ENCODE results near the gene HOMEZ.
"Not testable (repeated sequence)": the region's sequence is repeated elsewhere in the genome, so short reads cannot be mapped to it uniquely, and the experiment has no call there.

HOMEZ gene

DNA sequence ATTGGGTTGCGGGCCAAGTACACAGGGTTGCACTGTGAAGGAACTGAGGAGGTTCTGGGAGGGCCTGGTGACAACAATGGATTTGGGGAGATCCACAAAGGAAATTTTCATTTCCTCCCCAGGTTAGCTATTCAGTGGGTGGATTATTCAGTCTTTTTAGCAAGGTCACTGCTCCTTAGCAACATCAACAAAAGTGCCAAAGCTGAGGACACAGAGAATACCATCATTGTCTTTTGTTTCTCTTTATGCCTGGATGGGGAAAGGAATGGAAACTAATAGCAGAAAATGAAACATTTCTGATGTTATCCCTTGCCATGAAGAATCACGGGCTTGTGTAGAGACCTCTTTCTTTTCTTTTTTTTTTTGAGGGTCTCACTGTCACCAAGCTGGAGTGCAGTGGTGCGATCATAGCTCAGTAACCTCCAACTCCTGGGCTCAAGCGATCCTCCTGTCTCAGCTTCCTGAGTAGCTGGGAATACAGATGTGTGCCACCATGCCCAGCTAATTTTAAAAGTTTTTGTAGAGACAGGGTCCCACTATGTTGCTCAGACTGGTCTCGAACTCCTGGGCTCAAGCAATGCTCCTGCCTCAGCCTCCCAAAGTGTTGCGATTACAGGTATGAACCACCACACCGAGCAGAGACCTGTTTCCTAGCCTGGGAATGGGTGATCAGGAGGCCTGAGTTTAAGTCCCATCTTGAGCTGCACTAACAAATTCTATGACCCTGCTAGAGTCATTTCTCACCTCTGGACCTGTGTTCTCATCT is 10.3 kb upstream of the HOMEZ start:
- H3K4me1 ChIP-seq (ENCODE audit: control insufficient read depth, insufficient read depth, low read length) = peaks cover 12% of the 10 kb centered on the region
- H3K9ac ChIP-seq (ENCODE audit: low read depth, low read length) = no peak overlapping the region
- H3K36me3 ChIP-seq (ENCODE audit: control insufficient read depth, insufficient read depth, low read length) = no peaks in the 10 kb centered on the region
- H3K4me3 ChIP-seq (ENCODE audit: low read depth, low read length) = no peak overlapping the region
- no peak overlapping the region for H3K27ac ChIP-seq (ENCODE audit: low read depth, low read length)
- H3K27me3 ChIP-seq (ENCODE audit: control insufficient read depth, insufficient read depth, low read length) = peaks cover 87% of the 10 kb centered on the region
- no peaks in the 10 kb centered on the region for H3K9me3 ChIP-seq (ENCODE audit: control insufficient read depth, insufficient read depth, low read length)

DNA sequence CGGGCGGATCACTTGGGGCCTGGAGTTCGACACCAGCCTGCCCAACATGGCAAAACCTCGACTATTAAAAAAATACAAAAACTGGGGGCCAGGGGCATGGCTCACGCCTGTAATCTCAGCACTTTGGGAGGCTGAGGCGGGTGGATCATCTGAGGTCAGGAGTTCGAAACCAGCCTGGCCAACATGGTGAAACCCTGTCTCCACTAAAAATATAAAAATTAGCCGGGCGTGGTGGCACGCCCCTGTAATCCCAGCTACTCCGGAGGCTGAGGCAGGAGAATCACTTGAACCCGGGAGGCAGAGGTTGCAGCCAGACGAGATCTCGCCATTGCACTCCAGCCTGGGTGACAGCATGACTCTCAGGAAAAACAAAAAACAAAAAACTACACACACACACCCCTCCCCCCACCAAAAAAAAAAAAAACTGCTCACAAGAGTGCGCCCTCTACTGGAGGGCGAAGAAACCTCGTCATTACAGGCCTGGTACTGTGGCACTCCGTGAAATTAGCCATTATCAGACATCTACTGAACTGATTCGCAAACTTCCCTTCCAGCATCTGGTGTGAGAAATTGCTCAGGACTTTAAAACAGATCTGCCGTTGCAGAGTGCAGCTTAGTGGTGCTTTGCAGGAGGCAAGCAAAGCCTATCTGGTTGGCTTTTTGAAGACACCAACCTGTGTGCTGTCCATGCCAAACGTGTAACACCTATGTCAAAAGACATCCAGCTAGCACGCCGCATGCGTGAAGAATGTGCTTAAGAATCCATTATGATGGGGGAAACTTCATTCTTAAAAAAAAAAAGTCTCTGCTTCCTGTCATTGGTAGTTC is 9.0 kb upstream of the HOMEZ start:
- Histone ChIP-seq H3K4me1 (ENCODE audit: control insufficient read depth, insufficient read depth, low read length) (peaks cover 9% of the 10 kb centered on the region), H3K36me3 (ENCODE audit: control insufficient read depth, insufficient read depth, low read length) (no peaks in the 10 kb centered on the region), H3K4me3 (ENCODE audit: low read depth, low read length) (no peak overlapping the region), H3K9me3 (ENCODE audit: control insufficient read depth, insufficient read depth, low read length) (no peaks in the 10 kb centered on the region), H3K27me3 (ENCODE audit: control insufficient read depth, insufficient read depth, low read length) (peaks cover 91% of the 10 kb centered on the region), H3K27ac (ENCODE audit: low read depth, low read length) (no peak overlapping the region), H3K9ac (ENCODE audit: low read depth, low read length) (no peak overlapping the region)

DNA sequence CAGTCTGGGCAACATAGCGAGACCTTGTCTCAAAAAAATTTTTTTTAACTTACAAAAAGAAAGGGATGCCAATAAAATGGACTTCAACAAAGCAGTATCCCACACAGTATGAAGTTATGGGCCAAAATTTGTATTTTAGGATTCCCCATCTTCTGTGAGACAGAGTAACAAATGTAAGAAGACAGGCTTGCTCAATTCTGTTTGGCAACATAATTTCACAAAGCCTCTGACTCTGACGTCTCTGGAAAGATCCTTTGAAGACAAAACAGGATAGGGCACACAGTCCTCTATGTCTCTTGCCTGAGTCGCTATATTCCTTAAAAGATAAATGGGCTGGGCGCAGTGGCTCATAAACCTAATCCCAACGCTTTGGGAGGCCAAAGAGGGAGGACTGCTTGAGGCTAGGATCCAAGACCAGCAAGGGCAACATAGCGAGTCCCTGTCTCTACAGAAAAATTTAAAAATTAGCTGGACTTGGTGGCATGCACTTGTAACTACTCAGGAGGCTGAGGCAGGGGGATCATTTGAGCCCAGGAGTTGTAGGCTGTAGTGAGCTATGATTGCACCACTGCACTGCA is 1.1 kb upstream of the HOMEZ start:
- H3K36me3 ChIP-seq (ENCODE audit: control insufficient read depth, insufficient read depth, low read length) = no peaks in the 10 kb centered on the region
- no peak overlapping the region for H3K9ac ChIP-seq (ENCODE audit: low read depth, low read length)
- H3K27ac ChIP-seq (ENCODE audit: low read depth, low read length) = peak overlapping the region; percentile 90
- H3K4me1 ChIP-seq (ENCODE audit: control insufficient read depth, insufficient read depth, low read length) = peaks cover 9% of the 10 kb centered on the region
- H3K9me3 ChIP-seq (ENCODE audit: control insufficient read depth, insufficient read depth, low read length) = no peaks in the 10 kb centered on the region
- peak overlapping the region; percentile 92 for H3K4me3 ChIP-seq (ENCODE audit: low read depth, low read length)
- H3K27me3 ChIP-seq (ENCODE audit: control insufficient read depth, insufficient read depth, low read length) = peaks cover 49% of the 10 kb centered on the region

DNA sequence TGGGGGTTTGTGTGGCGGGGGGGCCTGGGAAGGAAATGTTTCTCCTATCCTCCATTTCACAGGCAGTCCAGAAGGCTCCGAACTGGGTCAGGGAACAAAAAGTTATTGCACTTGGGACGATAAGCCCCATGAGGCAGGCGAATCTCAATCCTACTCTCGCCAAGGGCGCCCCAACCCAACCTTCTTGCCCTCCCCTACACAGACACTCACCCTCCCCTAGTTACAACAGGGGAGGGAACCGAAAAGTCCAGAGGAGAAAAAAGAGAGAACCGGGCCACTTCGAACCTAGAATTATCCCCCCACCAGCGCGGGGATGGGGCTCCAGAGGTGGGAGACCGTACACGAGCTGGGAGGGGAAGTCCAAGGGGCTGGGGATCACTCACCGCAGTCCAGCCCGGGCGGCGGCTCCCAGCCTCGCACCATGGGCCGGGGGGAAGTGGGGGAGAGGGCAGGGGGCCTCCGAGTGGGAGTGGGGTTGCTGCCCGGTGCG is 357 bp downstream of the HOMEZ start:
- Histone ChIP-seq H3K9ac (ENCODE audit: low read depth, low read length) (peak overlapping the region; percentile 62), H3K27me3 (ENCODE audit: control insufficient read depth, insufficient read depth, low read length) (peaks cover 35% of the 10 kb centered on the region), H3K36me3 (ENCODE audit: control insufficient read depth, insufficient read depth, low read length) (no peaks in the 10 kb centered on the region), H3K27ac (ENCODE audit: low read depth, low read length) (peak overlapping the region; percentile 59), H3K4me3 (ENCODE audit: low read depth, low read length) (peak overlapping the region; percentile 92), H3K4me1 (ENCODE audit: control insufficient read depth, insufficient read depth, low read length) (peaks cover 12% of the 10 kb centered on the region), H3K9me3 (ENCODE audit: control insufficient read depth, insufficient read depth, low read length) (no peaks in the 10 kb centered on the region)

DNA sequence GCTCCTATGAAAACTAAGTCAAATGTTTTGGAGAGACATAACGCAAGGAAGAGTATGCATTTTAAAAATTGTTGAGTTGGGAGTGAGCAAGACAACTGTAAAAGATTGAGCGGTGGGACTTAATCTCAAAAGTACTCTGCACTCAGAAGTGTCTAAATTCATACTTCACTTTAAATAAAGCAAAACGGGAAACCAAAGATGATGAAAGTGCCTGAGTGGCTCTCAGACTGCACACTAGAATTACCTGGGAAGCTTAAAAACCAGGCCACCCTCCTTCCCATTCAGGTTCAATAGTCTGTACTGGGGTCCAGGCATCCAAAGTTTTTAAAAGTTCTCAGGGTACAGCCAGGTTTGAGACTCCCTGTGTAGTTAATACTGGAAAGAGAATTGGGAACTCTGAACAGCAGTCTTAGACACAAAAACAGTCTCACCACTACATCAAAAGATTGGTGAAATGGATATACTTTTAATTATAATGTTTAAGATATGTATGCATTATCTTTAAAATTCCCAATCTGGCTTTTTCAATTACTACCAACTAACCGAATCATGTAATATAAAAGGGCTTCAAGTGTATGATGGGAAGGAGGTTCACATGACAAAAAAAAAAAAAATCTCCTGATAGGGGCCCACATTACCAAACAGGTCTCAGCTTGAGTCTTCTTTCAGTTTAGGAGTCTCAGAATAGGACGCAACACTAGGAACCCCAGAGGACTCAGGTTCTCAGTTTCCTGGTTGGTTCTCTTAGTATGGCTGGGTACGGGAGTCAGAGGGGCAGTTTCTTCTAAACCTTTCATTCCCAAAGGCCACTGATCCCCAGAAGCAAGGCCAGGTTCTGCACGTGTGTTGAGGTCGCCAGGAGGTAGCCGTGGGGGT is 1.0 kb downstream of the HOMEZ start:
- H3K9ac ChIP-seq (ENCODE audit: low read depth, low read length) = peak overlapping the region; percentile 62; the same call in 1 of the 2 replicates
- H3K27me3 ChIP-seq (ENCODE audit: control insufficient read depth, insufficient read depth, low read length) = peaks cover 28% of the 10 kb centered on the region
- no peak overlapping the region for H3K27ac ChIP-seq (ENCODE audit: low read depth, low read length)
- no peaks in the 10 kb centered on the region for H3K36me3 ChIP-seq (ENCODE audit: control insufficient read depth, insufficient read depth, low read length)
- H3K4me3 ChIP-seq (ENCODE audit: low read depth, low read length) = peak overlapping the region; percentile 92
- no peaks in the 10 kb centered on the region for H3K9me3 ChIP-seq (ENCODE audit: control insufficient read depth, insufficient read depth, low read length)
- peaks cover 18% of the 10 kb centered on the region for H3K4me1 ChIP-seq (ENCODE audit: control insufficient read depth, insufficient read depth, low read length)

DNA sequence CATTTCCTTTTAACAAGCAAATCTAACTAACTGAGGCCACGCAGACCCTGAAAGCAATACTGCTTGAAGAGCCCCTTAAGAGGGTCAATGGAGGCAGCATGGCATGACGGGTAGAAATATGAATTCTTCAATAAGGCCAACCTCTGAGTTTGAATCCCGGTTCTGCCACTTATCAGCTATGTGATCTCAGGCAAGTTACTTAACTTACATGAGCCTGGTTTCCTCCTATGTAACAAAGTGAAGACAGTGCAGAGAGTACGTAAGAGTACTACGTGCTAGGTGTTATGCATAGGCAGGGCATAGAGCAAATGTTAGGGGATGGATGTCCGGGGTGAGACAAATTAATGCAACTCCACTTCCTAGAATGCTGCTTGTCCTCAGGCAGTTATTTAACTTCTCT is 4.7 kb downstream of the HOMEZ start:
- Histone ChIP-seq H3K27me3 (ENCODE audit: control insufficient read depth, insufficient read depth, low read length) (peaks cover 6% of the 10 kb centered on the region; the same call in 1 of the 2 replicates), H3K4me3 (ENCODE audit: low read depth, low read length) (no peak overlapping the region), H3K36me3 (ENCODE audit: control insufficient read depth, insufficient read depth, low read length) (no peaks in the 10 kb centered on the region), H3K9ac (ENCODE audit: low read depth, low read length) (no peak overlapping the region), H3K27ac (ENCODE audit: low read depth, low read length) (no peak overlapping the region), H3K9me3 (ENCODE audit: control insufficient read depth, insufficient read depth, low read length) (no peaks in the 10 kb centered on the region), H3K4me1 (ENCODE audit: control insufficient read depth, insufficient read depth, low read length) (peaks cover 16% of the 10 kb centered on the region)

DNA sequence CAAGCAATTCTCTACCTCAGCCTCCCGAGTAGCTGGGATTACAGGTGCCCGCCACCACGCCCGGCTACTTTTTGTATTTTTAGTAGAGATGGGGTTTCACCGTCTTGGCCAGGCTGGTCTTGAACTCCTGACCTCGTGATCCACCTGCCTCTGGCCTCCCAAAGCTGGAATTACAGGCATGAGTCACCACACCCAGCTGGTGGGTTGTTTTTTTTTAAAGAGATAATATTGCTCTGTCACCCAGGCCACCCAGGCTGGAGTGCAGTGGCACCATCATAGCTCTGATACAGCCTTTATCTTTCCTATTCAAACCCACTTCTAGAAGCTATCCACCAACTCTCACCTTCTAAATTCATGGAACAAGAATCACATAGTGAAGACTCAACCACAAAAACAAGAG is 8.0 kb downstream of the HOMEZ start:
- H3K4me3 ChIP-seq (ENCODE audit: low read depth, low read length); H3K27ac ChIP-seq (ENCODE audit: low read depth, low read length); H3K9me3 ChIP-seq (ENCODE audit: control insufficient read depth, insufficient read depth, low read length); H3K36me3 ChIP-seq (ENCODE audit: control insufficient read depth, insufficient read depth, low read length); H3K9ac ChIP-seq (ENCODE audit: low read depth, low read length): not testable (repeated sequence)
- H3K27me3 ChIP-seq (ENCODE audit: control insufficient read depth, insufficient read depth, low read length) = peaks cover 31% of the 10 kb centered on the region
- H3K4me1 ChIP-seq (ENCODE audit: control insufficient read depth, insufficient read depth, low read length) = peaks cover 12% of the 10 kb centered on the region

DNA sequence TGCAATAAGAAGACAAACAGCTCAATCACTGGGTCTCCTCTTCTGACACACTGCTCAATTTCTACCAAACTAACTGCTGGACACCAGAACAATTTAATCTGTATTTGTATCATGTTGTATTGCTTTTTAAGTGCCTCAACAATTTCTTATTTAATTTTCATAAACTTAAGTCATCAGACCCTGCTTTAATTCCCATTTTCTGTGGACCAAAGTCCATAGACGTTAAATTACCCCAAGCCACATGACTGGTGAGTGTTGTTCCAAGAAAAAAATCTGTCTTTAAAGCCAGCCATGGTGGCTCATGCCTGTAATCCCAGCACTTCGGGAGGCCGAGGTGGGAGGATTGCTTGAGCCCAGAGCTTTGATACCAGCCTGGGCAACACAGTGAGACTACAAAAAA is 8.7 kb downstream of the HOMEZ start:
- no peak overlapping the region for H3K9ac ChIP-seq (ENCODE audit: low read depth, low read length)
- H3K4me1 ChIP-seq (ENCODE audit: control insufficient read depth, insufficient read depth, low read length) = peaks cover 12% of the 10 kb centered on the region
- peaks cover 38% of the 10 kb centered on the region for H3K27me3 ChIP-seq (ENCODE audit: control insufficient read depth, insufficient read depth, low read length)
- no peak overlapping the region for H3K4me3 ChIP-seq (ENCODE audit: low read depth, low read length)
- H3K36me3 ChIP-seq (ENCODE audit: control insufficient read depth, insufficient read depth, low read length) = no peaks in the 10 kb centered on the region
- H3K27ac ChIP-seq (ENCODE audit: low read depth, low read length) = no peak overlapping the region
- H3K9me3 ChIP-seq (ENCODE audit: control insufficient read depth, insufficient read depth, low read length) = no peaks in the 10 kb centered on the region

DNA sequence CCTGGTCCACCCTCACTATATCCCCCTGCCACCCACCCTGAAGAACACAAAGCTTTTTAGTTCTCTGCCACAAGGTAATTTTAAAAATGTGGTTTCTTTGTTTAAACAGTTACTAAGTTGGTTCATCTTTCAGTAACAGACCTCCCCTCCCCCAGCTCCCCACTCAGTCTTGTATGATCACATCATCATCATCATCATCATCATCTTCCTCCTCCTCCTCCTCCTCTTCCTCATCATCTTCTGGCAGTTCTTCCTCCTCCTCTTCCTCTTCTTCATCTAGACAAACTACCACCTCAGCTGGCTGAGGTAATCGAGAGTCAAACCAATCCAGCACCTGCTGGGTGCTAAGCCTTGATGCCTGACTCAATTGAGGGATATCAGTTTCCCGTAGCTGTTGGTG is 10.5 kb downstream of the HOMEZ start:
- H3K27me3 ChIP-seq (ENCODE audit: control insufficient read depth, insufficient read depth, low read length) = peaks cover 42% of the 10 kb centered on the region
- no peak overlapping the region for H3K27ac ChIP-seq (ENCODE audit: low read depth, low read length)
- no peaks in the 10 kb centered on the region for H3K9me3 ChIP-seq (ENCODE audit: control insufficient read depth, insufficient read depth, low read length)
- H3K4me1 ChIP-seq (ENCODE audit: control insufficient read depth, insufficient read depth, low read length) = peaks cover 9% of the 10 kb centered on the region
- no peak overlapping the region for H3K9ac ChIP-seq (ENCODE audit: low read depth, low read length)
- H3K36me3 ChIP-seq (ENCODE audit: control insufficient read depth, insufficient read depth, low read length) = no peaks in the 10 kb centered on the region
- H3K4me3 ChIP-seq (ENCODE audit: low read depth, low read length) = no peak overlapping the region

DNA sequence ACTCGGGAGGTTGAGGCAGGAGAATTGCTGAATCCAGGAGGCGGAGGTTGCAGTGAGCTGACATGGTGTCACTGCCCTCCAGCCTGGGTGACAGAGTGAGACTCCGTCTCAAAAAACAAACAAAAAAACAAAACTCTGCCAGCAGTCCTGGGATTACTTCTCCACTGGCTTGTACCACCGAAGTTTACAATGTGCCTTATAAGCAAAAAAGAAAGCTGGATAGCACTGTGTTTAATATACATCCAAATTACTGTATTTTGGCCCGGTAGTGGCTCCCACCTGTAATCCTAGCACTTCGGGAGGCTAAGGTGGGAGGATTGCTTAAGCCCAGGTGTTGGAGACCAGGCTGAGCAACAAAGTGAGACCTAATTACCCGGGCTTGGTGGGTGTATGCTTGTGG is 16.7 kb downstream of the HOMEZ start:
- no peak overlapping the region for H3K27ac ChIP-seq (ENCODE audit: low read depth, low read length)
- no peaks in the 10 kb centered on the region for H3K9me3 ChIP-seq (ENCODE audit: control insufficient read depth, insufficient read depth, low read length)
- H3K4me3 ChIP-seq (ENCODE audit: low read depth, low read length) = no peak overlapping the region
- no peaks in the 10 kb centered on the region for H3K4me1 ChIP-seq (ENCODE audit: control insufficient read depth, insufficient read depth, low read length)
- H3K9ac ChIP-seq (ENCODE audit: low read depth, low read length) = no peak overlapping the region
- peaks cover 49% of the 10 kb centered on the region for H3K27me3 ChIP-seq (ENCODE audit: control insufficient read depth, insufficient read depth, low read length)
- no peaks in the 10 kb centered on the region for H3K36me3 ChIP-seq (ENCODE audit: control insufficient read depth, insufficient read depth, low read length)
